ENCODE results near the gene HORMAD2. TPM values are rescaled to one million over a fixed set of nuclear protein-coding genes. Genes with fewer than 3 reads are reported as not detected.
A peak's percentile ranks its signal among the peaks of the same experiment; 100 is the strongest.

HORMAD2 gene
- not detected for total RNA-seq

- 21 to 34% methylated on average over 33 to 43 of the region's 53 CpGs for WGBS, 2 donors
- H3K27me3 ChIP-seq = peaks cover 0 to 20% of the 10 kb centered on the region in 2 donors
- DNase-seq (ENCODE audit: low spot score in 2 of 2) = no peak
Observed at GRCh38 chr22:30079952-30080533, at the start of gene HORMAD2. Gene HORMAD2, plus strand, starts transcription at chr22:30080464. Its CDS starts 13,489 bp downstream, at chr22:30093953.

GRCh38 chr22:30031328-30031727, 48.9 kb upstream of the HORMAD2 start:
- Histone ChIP-seq H3K4me1 (peaks cover 0 to 70% (median 20%) of the 10 kb centered on the region in 4 donors), H3K36me3 (peaks cover 0 to 30% (median 3%) of the 10 kb centered on the region in 3 donors), H3K27me3 (no peaks in the 10 kb centered on the region), H3K27ac (no peak overlapping the region), H3K9me3 (no peaks in the 10 kb centered on the region), H3K4me3 (no peak overlapping the region)
- no peak for TF ChIP-seq POLR2A (IDR thresholded peaks at IDR 0.05)
- TF ChIP-seq, protein P1, sequence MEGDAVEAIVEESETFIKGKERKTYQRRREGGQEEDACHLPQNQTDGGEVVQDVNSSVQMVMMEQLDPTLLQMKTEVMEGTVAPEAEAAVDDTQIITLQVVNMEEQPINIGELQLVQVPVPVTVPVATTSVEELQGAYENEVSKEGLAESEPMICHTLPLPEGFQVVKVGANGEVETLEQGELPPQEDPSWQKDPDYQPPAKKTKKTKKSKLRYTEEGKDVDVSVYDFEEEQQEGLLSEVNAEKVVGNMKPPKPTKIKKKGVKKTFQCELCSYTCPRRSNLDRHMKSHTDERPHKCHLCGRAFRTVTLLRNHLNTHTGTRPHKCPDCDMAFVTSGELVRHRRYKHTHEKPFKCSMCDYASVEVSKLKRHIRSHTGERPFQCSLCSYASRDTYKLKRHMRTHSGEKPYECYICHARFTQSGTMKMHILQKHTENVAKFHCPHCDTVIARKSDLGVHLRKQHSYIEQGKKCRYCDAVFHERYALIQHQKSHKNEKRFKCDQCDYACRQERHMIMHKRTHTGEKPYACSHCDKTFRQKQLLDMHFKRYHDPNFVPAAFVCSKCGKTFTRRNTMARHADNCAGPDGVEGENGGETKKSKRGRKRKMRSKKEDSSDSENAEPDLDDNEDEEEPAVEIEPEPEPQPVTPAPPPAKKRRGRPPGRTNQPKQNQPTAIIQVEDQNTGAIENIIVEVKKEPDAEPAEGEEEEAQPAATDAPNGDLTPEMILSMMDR (IDR thresholded peaks at IDR 0.05) = no peak
- DNase-seq (ENCODE audit: low spot score in 2 of 2) = no peak
- WGBS, 2 donors = 92% methylated on average over 3 of the region's 3 CpGs

More at GRCh38 chr22:30079952-30080533, at the start of gene HORMAD2:
- Histone ChIP-seq H3K4me3 (peak within 1 kb of the TSS in 2 of 4 donors; percentile 24 to 35), H3K27ac (no peak within 1 kb of the TSS), H3K9me3 (no peaks in the 10 kb centered on the region), H3K4me1 (peaks cover 0 to 4% (median 0%) of the 10 kb centered on the region in 4 donors), H3K36me3 (no peaks in the 10 kb centered on the region)
- TF ChIP-seq POLR2A (IDR thresholded peaks at IDR 0.05) = no peak

DNA sequence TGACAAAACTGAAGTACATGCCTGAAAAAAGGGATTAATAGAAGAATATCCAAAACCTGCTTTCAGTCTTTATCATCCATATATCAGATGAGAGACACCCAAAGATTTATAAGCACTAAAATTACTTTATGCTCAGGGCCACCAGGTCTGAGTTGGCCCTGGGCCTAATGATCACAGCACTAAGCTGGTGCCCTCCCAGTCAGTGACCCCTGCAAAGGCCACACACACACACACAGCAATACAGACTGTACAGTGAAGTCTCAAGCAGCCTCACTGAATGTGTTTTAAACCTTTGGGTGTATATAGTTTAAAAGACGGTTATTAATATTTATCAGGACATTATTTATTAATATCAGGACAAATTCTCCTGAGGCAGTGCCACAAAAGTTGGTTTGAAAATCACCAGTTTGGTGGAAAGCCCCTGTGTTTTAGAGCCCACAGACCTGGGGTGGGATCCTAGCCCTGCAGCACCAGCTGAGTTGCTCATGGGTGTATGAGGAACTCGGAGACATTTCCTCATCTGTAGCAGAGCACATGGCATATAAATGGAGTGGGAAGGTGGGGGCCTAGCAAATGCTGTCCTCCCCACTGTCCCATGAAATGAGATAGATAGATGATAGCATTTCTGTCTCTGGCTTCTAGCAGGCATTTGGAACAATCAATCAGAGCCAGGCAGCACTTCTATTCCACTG, 48.4 kb upstream of the HORMAD2 start:
- no peak for DNase-seq (ENCODE audit: low spot score in 2 of 2)
- TF ChIP-seq EP300 (IDR thresholded peaks at IDR 0.05) (no peak), POLR2A (IDR thresholded peaks at IDR 0.05) (no peak)
- TF ChIP-seq, protein P1 (IDR thresholded peaks at IDR 0.05) = no peak
- no peaks in the 10 kb centered on the region for H3K27me3 ChIP-seq
- no peaks in the 10 kb centered on the region for H3K9me3 ChIP-seq
- peaks cover 0 to 64% (median 19%) of the 10 kb centered on the region in 4 donors for H3K4me1 ChIP-seq
- H3K27ac ChIP-seq = peak overlapping the region in 1 of 4 donors; percentile 4
- no peak overlapping the region for H3K4me3 ChIP-seq
- H3K36me3 ChIP-seq = peaks cover 0 to 24% (median 0%) of the 10 kb centered on the region in 3 donors
- WGBS, 2 donors = 71 to 87% methylated on average over 2 of the region's 2 CpGs

DNA sequence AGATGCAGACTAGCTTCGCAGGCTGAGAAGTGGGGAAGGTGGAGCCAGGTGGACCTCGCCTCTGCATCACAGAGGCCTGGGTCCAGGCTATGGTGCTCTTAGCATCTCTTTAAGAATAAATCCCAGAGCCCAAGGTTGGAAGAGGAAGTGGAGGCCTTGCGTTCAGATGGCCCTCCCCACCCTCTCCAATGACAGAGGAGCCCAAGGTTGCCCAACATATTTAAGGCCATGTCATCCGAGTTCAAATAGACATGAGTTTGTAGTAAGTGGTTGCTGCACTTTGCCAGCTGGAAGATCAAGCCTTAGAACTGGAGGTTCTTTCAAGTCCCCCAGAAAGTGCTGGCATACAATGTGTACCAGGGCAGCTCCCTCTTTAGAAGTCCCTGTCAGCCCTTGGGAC, 47.1 kb upstream of the HORMAD2 start:
- H3K4me3 ChIP-seq = no peak overlapping the region
- no peak for DNase-seq (ENCODE audit: low spot score in 2 of 2)
- H3K27me3 ChIP-seq = no peaks in the 10 kb centered on the region
- H3K4me1 ChIP-seq = peaks cover 0 to 52% (median 13%) of the 10 kb centered on the region in 4 donors
- H3K36me3 ChIP-seq = peaks cover 0 to 19% (median 0%) of the 10 kb centered on the region in 3 donors
- 83 to 90% methylated on average over 4 of the region's 4 CpGs for WGBS, 2 donors
- TF ChIP-seq EP300 (IDR thresholded peaks at IDR 0.05) = no peak
- no peak for TF ChIP-seq POLR2A (IDR thresholded peaks at IDR 0.05)
- TF ChIP-seq, protein P1 (IDR thresholded peaks at IDR 0.05) = no peak
- no peak overlapping the region for H3K27ac ChIP-seq
- H3K9me3 ChIP-seq = no peaks in the 10 kb centered on the region

GRCh38 chr22:30033901-30034300, 46.4 kb upstream of the HORMAD2 start:
- H3K4me3 ChIP-seq = no peak overlapping the region
- H3K36me3 ChIP-seq = peaks cover 0 to 16% (median 0%) of the 10 kb centered on the region in 3 donors
- H3K4me1 ChIP-seq = peaks cover 0 to 50% (median 9%) of the 10 kb centered on the region in 4 donors
- H3K27me3 ChIP-seq = no peaks in the 10 kb centered on the region
- WGBS, 2 donors = 54 to 78% methylated on average over 3 to 5 of the region's 5 CpGs
- no peak for TF ChIP-seq EP300 (IDR thresholded peaks at IDR 0.05)
- TF ChIP-seq, protein P1 (IDR thresholded peaks at IDR 0.05) = no peak
- no peak for TF ChIP-seq POLR2A (IDR thresholded peaks at IDR 0.05)
- no peak for DNase-seq (ENCODE audit: low spot score in 2 of 2)
- no peaks in the 10 kb centered on the region for H3K9me3 ChIP-seq
- no peak overlapping the region for H3K27ac ChIP-seq

Data from tibial nerve (tissue), 4 donors.